Stimulated activated naive CD8-positive, alpha-beta T cell treated with anti-CD3 and anti-CD28 coated beads, Interleukin-15, amount 100 ng/mL, for 72 hours (primary cell): Measurements from ENCODE around the gene CENPH.
"Not testable (repeated sequence)": the region's sequence is repeated elsewhere in the genome, so short reads cannot be mapped to it uniquely, and the experiment has no call there.

Experiments
- ATAC-seq: fragments of 150-1000 bp; cut with Tn5 transposase; 2 replicates; pipeline ENCODE4 v1.10.0; 2021; ENCODE audit warnings: mild to moderate bottlenecking, moderate library complexity
- DNase-seq, 2 donors: peaks; one replicate each; pipeline ENCODE4 v3.0.0; 2021 to 2022
- H3K27ac Mint-ChIP-seq, 2 donors: one replicate each; pipeline ENCODE4 v1.8.0; 2022; ENCODE audit warnings: mild to moderate bottlenecking in 2 of 2, mixed read lengths in 2 of 2, moderate library complexity in 2 of 2
- H3K27me3 Mint-ChIP-seq: one replicate; pipeline ENCODE4 v1.8.0; 2022; ENCODE audit warnings: mixed read lengths
- H3K4me1 Mint-ChIP-seq: one replicate; pipeline ENCODE4 v1.8.0; 2022; ENCODE audit warnings: mild to moderate bottlenecking, mixed read lengths
- H3K4me3 Mint-ChIP-seq, 2 donors: one replicate each; pipeline ENCODE4 v1.8.0; 2022; ENCODE audit warnings: mild to moderate bottlenecking in 2 of 2, mixed read lengths in 2 of 2, moderate library complexity in 1 of 2
- H3K9me3 Mint-ChIP-seq, 2 donors: one replicate each; pipeline ENCODE4 v1.8.0; 2022; ENCODE audit warnings: mixed read lengths in 2 of 2

The CENPH gene

GRCh38 chr5:69224520-69224919, 35.1 kb downstream of the CENPH start:
- DNase-seq (no peak), ATAC-seq (no peak)
- peak overlapping the region in 1 of 2 donors; percentile 75 for H3K27ac Mint-ChIP-seq
- H3K4me3 Mint-ChIP-seq: no peak overlapping the region
- no peaks in the 10 kb centered on the region for H3K27me3 Mint-ChIP-seq
- H3K9me3 Mint-ChIP-seq: no peaks in the 10 kb centered on the region
- H3K4me1 Mint-ChIP-seq: peaks cover 5% of the 10 kb centered on the region

- no peak overlapping the region for H3K4me3 Mint-ChIP-seq
- ATAC-seq: no peak
- no peak for DNase-seq
Measured at GRCh38 chr5:69225860-69226259, 36.5 kb downstream of the CENPH start.

GRCh38 chr5:69230181-69230580, 40.8 kb downstream of the CENPH start:
- peaks cover 6% of the 10 kb centered on the region for H3K4me1 Mint-ChIP-seq
- DNase-seq (no peak), ATAC-seq (no peak)
- no peaks in the 10 kb centered on the region for H3K27me3 Mint-ChIP-seq
- no peak overlapping the region for H3K4me3 Mint-ChIP-seq
- no peak overlapping the region for H3K27ac Mint-ChIP-seq
- no peaks in the 10 kb centered on the region for H3K9me3 Mint-ChIP-seq

More at GRCh38 chr5:69225860-69226259, 36.5 kb downstream of the CENPH start:
- no peaks in the 10 kb centered on the region for H3K27me3 Mint-ChIP-seq
- no peaks in the 10 kb centered on the region for H3K9me3 Mint-ChIP-seq
- no peaks in the 10 kb centered on the region for H3K4me1 Mint-ChIP-seq
- no peak overlapping the region for H3K27ac Mint-ChIP-seq

- no peak overlapping the region for H3K4me3 Mint-ChIP-seq
- no peaks in the 10 kb centered on the region for H3K27me3 Mint-ChIP-seq
- no peak for ATAC-seq
Measured at GRCh38 chr5:69231281-69231680, 41.9 kb downstream of the CENPH start.

GRCh38 chr5:69231851-69232250, 42.5 kb downstream of the CENPH start:
- Mint-ChIP-seq H3K27me3 (no peaks in the 10 kb centered on the region), H3K4me3 (no peak overlapping the region), H3K27ac (no peak overlapping the region), H3K9me3 (no peaks in the 10 kb centered on the region), H3K4me1 (peaks cover 20% of the 10 kb centered on the region)
- ATAC-seq (no peak), DNase-seq (no peak)

More at GRCh38 chr5:69231281-69231680, 41.9 kb downstream of the CENPH start:
- no peak overlapping the region for H3K27ac Mint-ChIP-seq
- DNase-seq: no peak
- no peaks in the 10 kb centered on the region for H3K9me3 Mint-ChIP-seq
- peaks cover 14% of the 10 kb centered on the region for H3K4me1 Mint-ChIP-seq

- peak within 1 kb of the TSS; percentile 90 to 95 for H3K27ac Mint-ChIP-seq
Measured at GRCh38 chr5:69234457-69235268, 45.3 kb downstream of the CENPH start, which contains the start of gene CDK7. Gene CDK7 (plus strand): TSS chr5:69234886. CDS start chr5:69234976, 90 bp downstream.

DNA sequence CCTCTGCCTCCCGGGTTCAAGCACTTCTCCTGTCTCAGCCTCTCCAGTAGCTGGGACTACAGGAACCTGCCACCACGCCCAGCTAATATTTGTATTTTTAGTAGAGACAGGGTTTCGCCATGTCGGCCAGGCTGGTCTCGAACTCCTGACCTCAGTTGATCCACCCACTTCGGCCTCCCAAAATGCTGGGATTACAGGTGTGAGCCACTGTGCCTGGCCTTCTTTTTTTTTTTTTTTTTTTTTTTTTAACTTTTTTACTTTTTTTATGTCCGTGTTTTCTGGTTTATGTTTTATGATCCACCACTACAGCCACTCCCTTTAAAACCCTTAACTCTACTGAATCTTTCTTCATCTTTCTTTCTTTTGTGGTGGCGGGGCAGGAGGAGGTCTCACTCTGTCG, 47.4 kb downstream of the CENPH start:
- H3K9me3 Mint-ChIP-seq, H3K27ac Mint-ChIP-seq, ATAC-seq, DNase-seq, H3K27me3 Mint-ChIP-seq: not testable (repeated sequence)
- peak overlapping the region; percentile 75 to 77 for H3K4me3 Mint-ChIP-seq
- peaks cover 53% of the 10 kb centered on the region for H3K4me1 Mint-ChIP-seq

More at GRCh38 chr5:69234457-69235268, 45.3 kb downstream of the CENPH start, which contains the start of gene CDK7:
- Mint-ChIP-seq H3K4me1 (peaks cover 45% of the 10 kb centered on the region), H3K4me3 (peak within 1 kb of the TSS; percentile 94 to 96), H3K27me3 (no peaks in the 10 kb centered on the region), H3K9me3 (no peaks in the 10 kb centered on the region)
- ATAC-seq (peak; percentile 100), DNase-seq (peak; percentile 85 to 92)

- peak overlapping the region in 1 of 2 donors; percentile 37 for H3K27ac Mint-ChIP-seq
- ATAC-seq: no peak
Measured at GRCh38 chr5:69237877-69238276, 48.5 kb downstream of the CENPH start.

GRCh38 chr5:69238760-69239251, 49.4 kb downstream of the CENPH start:
- Mint-ChIP-seq H3K4me3 (no peak overlapping the region), H3K27ac (no peak overlapping the region), H3K9me3 (no peaks in the 10 kb centered on the region), H3K4me1 (peaks cover 67% of the 10 kb centered on the region), H3K27me3 (no peaks in the 10 kb centered on the region)
- ATAC-seq (no peak), DNase-seq (no peak)

More at GRCh38 chr5:69237877-69238276, 48.5 kb downstream of the CENPH start:
- Mint-ChIP-seq H3K4me1 (peaks cover 62% of the 10 kb centered on the region), H3K27me3 (no peaks in the 10 kb centered on the region), H3K9me3 (no peaks in the 10 kb centered on the region), H3K4me3 (peak overlapping the region in 1 of 2 donors; percentile 14)
- DNase-seq: no peak

GRCh38 chr5:69242215-69242927, 53.0 kb downstream of the CENPH start:
- Mint-ChIP-seq H3K4me1 (peaks cover 66% of the 10 kb centered on the region), H3K27me3 (no peaks in the 10 kb centered on the region), H3K4me3 (no peak overlapping the region), H3K27ac (no peak overlapping the region), H3K9me3 (peaks cover 0 to 10% of the 10 kb centered on the region in 2 donors)
- ATAC-seq (no peak), DNase-seq (no peak)

GRCh38 chr5:69245031-69245430, 55.6 kb downstream of the CENPH start:
- peaks cover 48% of the 10 kb centered on the region for H3K4me1 Mint-ChIP-seq
- H3K9me3 Mint-ChIP-seq: peaks cover 0 to 17% of the 10 kb centered on the region in 2 donors
- ATAC-seq: no peak
- H3K27me3 Mint-ChIP-seq: no peaks in the 10 kb centered on the region
- H3K4me3 Mint-ChIP-seq: no peak overlapping the region
- no peak for DNase-seq
- H3K27ac Mint-ChIP-seq: no peak overlapping the region

DNA sequence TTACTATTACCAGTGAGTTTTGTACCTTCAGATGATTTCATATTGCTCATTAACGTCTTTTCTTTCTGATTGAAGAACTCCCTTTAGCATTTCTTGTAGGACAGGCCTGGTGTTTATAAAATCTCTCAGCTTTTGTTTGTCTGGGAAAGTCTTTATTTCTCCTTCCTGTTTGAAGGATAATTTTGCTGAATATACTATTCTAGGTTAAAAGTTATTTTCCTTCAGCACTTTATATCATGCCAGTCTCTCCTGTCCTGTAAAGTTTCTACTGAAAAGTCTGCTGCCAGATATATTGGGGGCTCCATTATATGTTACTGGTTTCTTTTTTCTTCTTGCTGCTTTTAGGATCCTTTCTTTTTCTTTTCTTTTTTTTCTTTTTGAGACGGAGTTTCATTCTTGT, 58.6 kb downstream of the CENPH start:
- ATAC-seq (no peak), DNase-seq (no peak)
- peaks cover 39% of the 10 kb centered on the region for H3K4me1 Mint-ChIP-seq
- peaks cover 0 to 17% of the 10 kb centered on the region in 2 donors for H3K9me3 Mint-ChIP-seq
- H3K27ac Mint-ChIP-seq: no peak overlapping the region
- no peaks in the 10 kb centered on the region for H3K27me3 Mint-ChIP-seq
- H3K4me3 Mint-ChIP-seq: no peak overlapping the region

DNA sequence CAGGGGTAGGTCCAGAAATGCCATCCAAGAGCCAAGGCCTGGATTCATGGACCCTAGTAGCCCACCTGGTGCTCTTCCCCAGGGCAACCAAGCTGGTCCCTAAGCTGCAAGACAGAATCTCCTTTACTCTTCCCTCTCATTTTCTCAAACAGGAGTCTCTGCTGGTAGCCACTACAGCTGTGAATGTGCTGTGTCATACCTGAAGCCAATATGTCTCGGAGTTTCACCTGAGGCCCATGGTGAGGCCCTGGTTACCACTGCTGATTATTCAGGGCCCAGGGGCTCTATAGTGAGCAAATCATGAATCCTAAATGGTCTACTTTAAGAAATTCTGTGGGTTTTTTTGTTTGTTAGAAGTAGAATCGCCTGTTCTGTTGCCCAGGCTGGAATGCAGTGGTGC, 61.2 kb downstream of the CENPH start:
- peaks cover 0 to 14% of the 10 kb centered on the region in 2 donors for H3K9me3 Mint-ChIP-seq
- DNase-seq (no peak), ATAC-seq (no peak)
- H3K4me1 Mint-ChIP-seq: peaks cover 28% of the 10 kb centered on the region
- H3K27ac Mint-ChIP-seq: peak overlapping the region in 1 of 2 donors; percentile 92
- H3K27me3 Mint-ChIP-seq: no peaks in the 10 kb centered on the region
- no peak overlapping the region for H3K4me3 Mint-ChIP-seq

GRCh38 chr5:69252437-69252836, 63.1 kb downstream of the CENPH start:
- no peak overlapping the region for H3K4me3 Mint-ChIP-seq
- DNase-seq (no peak), ATAC-seq (no peak)
- peak overlapping the region in 1 of 2 donors; percentile 57 for H3K27ac Mint-ChIP-seq
- H3K4me1 Mint-ChIP-seq: peaks cover 11% of the 10 kb centered on the region
- H3K9me3 Mint-ChIP-seq: peaks cover 0 to 7% of the 10 kb centered on the region in 2 donors
- H3K27me3 Mint-ChIP-seq: no peaks in the 10 kb centered on the region

- not testable (repeated sequence) for H3K27me3 Mint-ChIP-seq, H3K4me1 Mint-ChIP-seq, H3K4me3 Mint-ChIP-seq, H3K9me3 Mint-ChIP-seq, ATAC-seq, H3K27ac Mint-ChIP-seq, DNase-seq
Measured at GRCh38 chr5:69255940-69256339, 66.6 kb downstream of the CENPH start.

DNA sequence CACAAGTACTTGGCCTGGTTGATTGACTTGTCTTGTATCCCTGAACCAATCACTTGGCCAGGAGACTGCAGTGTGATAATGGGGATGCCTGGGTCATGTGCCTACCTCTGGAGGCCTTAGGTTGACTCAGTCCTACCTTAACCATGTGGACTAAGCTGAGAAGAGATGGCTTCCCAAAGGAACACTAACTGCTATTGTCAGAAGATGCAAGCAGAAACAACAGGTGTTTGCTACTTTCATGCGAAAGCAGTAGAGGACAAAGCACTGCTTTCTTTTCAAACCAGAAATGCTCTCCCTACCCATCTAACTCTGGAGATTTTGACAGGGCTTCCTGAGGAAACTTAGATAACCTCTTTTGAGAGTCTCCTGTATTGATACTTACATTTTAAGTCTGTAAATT, 68.2 kb downstream of the CENPH start:
- Mint-ChIP-seq H3K27me3 (no peaks in the 10 kb centered on the region), H3K27ac (no peak overlapping the region), H3K4me1 (no peaks in the 10 kb centered on the region), H3K9me3 (no peaks in the 10 kb centered on the region), H3K4me3 (no peak overlapping the region)
- no peak for ATAC-seq
- no peak for DNase-seq
